Upper lobe of right lung (tissue), 1 donor: ENCODE results near the gene XPR1. TPM values are rescaled to one million over a fixed set of nuclear protein-coding genes. Genes with fewer than 3 reads are reported as not detected.

ENCODE experiments used
- ATAC-seq: fragments of 200-7000 bp; cut with Tn5 transposase; one replicate; pipeline ENCODE4 v1.9.1; 2020; ENCODE audit warnings: mild to moderate bottlenecking, moderate library complexity
- DNase-seq: peaks from one replicate; pipeline ENCODE4 v3.0.0-alpha.2; 2020
- H3K27ac ChIP-seq: fragments of 200-600 bp; one replicate; pipeline ENCODE4 v1.8.0; 2022
- H3K27me3 ChIP-seq: fragments of 200-600 bp; one replicate; pipeline ENCODE4 v1.8.0; 2022; ENCODE audit warnings: mild to moderate bottlenecking
- H3K36me3 ChIP-seq: fragments of 200-600 bp; one replicate; pipeline ENCODE4 v1.8.0; 2022
- H3K4me1 ChIP-seq: fragments of 200-600 bp; one replicate; pipeline ENCODE4 v1.8.0; 2022
- H3K4me3 ChIP-seq: fragments of 200-600 bp; one replicate; pipeline ENCODE4 v1.8.0; 2022; ENCODE audit warnings: mild to moderate bottlenecking
- H3K9me3 ChIP-seq: fragments of 200-600 bp; one replicate; pipeline ENCODE4 v1.8.0; 2022
- intact Hi-C: fragments of 100-400 bp; cut with DNase I; formaldehyde crosslinking; loops from one replicate; pipeline ENCODE4 v1.11.0; 2022
- total RNA-seq: library from RNA; stranded (reverse); fragmentation: NEBNext Ultra II Directional; extraction: Animal tissue kit (Norgen Biotek cat#: 25700); gene quantifications from one replicate; pipeline ENCODE4 v1.2.1, GENCODE V29; 2021
- TF ChIP-seq, protein P1 (sequence below): fragments of 200-600 bp; IDR thresholded peaks from one replicate; pipeline ENCODE4 v1.8.0; 2022; ENCODE audit warnings: antibody characterized with exemption
- donor health status: DM: no; HTN: yes; CAD: no; lungs with severe emphysema.

XPR1 gene
- total RNA-seq, 1 donor from 2014 or later = 23.5 TPM

DNA sequence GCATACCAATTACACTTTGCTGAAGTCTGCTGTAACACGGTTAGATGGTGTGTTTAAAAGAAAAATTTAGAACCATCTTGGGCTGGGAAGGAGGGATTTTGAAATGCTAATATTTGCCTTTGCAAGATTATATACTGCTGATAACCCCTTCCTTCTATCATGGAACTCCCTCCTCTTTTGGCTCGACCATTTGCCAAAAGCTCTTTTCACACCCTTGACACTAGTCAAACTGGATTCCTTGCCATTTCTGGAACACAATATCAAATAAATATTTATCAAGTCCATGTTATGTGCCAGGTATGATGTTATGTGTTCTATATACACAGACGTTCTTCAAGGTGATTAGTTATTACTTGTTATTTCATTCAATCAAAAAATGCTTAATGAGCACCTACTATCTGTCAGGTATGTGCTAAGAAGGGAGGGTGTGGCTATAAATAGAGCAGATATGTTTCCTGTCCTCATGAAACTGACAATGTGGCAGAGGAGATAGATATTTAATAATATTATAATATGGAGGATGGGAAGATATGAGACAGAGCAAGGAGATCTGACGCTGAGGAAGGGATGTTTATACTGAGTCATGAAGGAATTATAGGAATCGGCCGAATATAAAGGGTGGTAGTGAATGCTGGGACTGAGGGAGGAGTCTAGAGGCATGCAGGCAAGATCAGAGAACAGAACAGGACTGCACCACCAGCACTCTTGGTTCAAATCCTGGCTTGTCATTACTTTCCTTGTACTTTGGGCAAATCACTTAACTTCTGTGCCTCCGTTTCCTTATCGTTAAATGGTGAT, 16.1 kb upstream of the XPR1 start:
- H3K9me3 ChIP-seq = no peaks in the 10 kb centered on the region
- H3K36me3 ChIP-seq = no peaks in the 10 kb centered on the region
- TF ChIP-seq, protein P1, sequence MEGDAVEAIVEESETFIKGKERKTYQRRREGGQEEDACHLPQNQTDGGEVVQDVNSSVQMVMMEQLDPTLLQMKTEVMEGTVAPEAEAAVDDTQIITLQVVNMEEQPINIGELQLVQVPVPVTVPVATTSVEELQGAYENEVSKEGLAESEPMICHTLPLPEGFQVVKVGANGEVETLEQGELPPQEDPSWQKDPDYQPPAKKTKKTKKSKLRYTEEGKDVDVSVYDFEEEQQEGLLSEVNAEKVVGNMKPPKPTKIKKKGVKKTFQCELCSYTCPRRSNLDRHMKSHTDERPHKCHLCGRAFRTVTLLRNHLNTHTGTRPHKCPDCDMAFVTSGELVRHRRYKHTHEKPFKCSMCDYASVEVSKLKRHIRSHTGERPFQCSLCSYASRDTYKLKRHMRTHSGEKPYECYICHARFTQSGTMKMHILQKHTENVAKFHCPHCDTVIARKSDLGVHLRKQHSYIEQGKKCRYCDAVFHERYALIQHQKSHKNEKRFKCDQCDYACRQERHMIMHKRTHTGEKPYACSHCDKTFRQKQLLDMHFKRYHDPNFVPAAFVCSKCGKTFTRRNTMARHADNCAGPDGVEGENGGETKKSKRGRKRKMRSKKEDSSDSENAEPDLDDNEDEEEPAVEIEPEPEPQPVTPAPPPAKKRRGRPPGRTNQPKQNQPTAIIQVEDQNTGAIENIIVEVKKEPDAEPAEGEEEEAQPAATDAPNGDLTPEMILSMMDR = no peak
- intact Hi-C loops = no loop called here
- no peak overlapping the region for H3K27ac ChIP-seq
- ATAC-seq = no peak
- no peaks in the 10 kb centered on the region for H3K27me3 ChIP-seq
- peaks cover 14% of the 10 kb centered on the region for H3K4me1 ChIP-seq
- no peak for DNase-seq
- H3K4me3 ChIP-seq = no peak overlapping the region

DNA sequence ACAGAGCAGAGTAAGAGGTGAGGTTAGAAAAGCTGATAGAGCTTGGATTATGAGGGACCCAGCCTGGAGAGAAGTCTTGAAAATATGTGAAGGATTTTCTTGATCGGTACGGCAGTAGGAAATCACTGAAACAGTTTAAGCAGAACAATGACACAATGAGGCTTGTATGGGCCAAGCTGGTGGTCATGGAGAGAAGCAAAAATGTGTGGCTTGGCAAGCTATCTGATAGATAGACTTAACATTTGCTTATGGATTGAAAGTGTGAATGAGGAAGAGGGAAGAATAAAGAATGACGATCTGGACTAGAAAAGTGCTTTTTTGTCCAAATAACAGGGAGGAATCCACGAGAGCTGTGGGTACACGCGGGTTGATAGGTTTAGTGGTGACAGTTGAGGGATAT, 15.4 kb upstream of the XPR1 start:
- DNase-seq (no peak), ATAC-seq (no peak)
- Histone ChIP-seq H3K27ac (no peak overlapping the region), H3K27me3 (no peaks in the 10 kb centered on the region), H3K4me1 (peaks cover 14% of the 10 kb centered on the region), H3K36me3 (no peaks in the 10 kb centered on the region), H3K4me3 (no peak overlapping the region), H3K9me3 (no peaks in the 10 kb centered on the region)
- intact Hi-C loops = no loop called here
- TF ChIP-seq, protein P1 = no peak

DNA sequence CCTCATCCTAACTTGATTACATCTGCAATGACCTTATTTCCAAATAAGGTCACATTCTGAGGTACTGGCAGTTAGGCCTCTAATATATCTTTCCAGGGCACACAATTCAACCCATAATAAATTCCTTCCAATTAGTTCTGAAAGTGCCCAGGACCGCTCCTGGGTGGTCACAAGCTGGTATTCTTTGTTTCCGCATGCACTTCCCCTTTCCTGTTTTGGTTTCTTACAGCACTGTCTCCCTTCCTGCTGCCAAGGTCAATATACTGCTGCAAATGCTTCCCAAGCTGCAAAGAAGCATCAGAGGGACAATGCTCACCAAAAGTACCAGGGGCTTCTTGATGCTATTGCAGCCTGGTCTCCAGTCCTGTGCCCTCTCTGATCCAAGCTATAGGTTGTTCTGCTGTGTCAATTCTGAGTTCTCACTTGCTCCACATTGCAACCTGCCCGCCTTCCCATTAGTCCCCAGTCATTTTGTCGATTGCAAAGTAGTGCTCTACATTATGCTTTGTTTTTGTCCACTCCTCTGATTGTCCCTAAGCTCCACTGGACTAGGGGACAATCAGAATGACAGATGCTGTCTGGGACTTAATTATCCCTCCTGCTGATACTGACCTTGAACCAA, 13.9 kb upstream of the XPR1 start:
- H3K4me1 ChIP-seq = peaks cover 11% of the 10 kb centered on the region
- intact Hi-C loops = no loop called here
- no peaks in the 10 kb centered on the region for H3K36me3 ChIP-seq
- H3K9me3 ChIP-seq = no peaks in the 10 kb centered on the region
- H3K27me3 ChIP-seq = no peaks in the 10 kb centered on the region
- no peak overlapping the region for H3K27ac ChIP-seq
- peak; percentile 59 for ATAC-seq
- DNase-seq = no peak
- TF ChIP-seq, protein P1 = no peak
- no peak overlapping the region for H3K4me3 ChIP-seq

DNA sequence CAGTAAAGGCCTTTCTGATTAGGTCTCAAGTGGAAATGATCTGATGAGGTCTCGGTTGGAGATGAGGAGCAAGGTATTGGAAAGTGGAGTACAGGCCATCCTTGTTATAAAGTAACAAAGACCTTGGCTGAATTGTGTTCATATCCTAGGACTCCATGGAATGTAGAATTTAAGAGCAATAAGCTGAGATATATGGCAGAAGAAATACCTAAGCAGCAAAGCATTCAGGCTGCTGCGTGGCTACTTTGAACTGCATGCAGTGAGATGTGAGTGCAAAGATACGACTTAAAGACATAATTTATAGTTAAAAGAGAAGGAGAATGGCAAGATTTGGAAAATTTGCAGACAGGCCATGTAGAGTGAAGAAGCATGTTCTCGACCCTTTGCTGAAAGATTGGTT, 11.2 kb upstream of the XPR1 start:
- Histone ChIP-seq H3K4me1 (peaks cover 8% of the 10 kb centered on the region), H3K27ac (no peak overlapping the region), H3K36me3 (no peaks in the 10 kb centered on the region), H3K4me3 (no peak overlapping the region), H3K27me3 (no peaks in the 10 kb centered on the region), H3K9me3 (no peaks in the 10 kb centered on the region)
- ATAC-seq = no peak
- DNase-seq = no peak
- TF ChIP-seq, protein P1 = no peak
- intact Hi-C loops = no loop called here

DNA sequence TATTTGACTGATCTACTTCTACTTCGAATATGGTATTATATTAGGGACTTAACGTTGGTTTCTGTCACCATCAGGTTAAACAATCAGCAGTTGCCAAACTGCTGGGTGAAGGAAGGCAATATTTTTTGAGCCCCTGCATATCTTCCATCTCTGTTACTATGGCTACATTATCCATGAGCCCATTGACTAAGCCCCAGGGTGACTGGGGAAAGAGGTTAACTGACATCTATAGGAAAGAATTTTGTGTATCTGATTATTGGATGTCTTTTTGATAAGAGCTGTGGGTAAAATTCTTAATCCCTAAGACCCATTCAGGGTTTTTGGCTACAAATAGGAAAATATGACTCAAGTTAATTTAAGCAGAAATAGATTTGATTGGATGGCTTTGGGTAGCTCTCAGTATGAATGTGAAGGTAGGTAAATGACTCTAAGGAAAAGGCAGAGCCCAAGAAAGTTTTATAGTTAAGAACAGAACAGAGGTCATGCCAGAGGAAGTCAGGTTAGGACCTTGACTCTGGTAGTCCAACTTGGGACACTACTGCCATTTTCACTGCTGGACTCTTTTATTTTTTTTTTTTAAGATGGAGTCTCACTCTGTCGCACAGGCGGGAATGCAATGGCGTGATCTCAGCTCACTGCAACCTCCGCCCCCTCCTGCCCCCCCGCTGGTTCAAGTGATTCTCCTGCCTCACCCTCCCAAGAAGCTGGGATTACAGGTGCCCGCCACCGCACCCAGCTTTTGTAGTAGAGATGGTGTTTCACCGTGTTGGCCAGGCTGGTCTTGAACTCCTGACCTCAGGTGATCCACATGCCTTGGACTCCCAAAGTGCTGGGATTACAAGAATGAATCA, 8.9 kb upstream of the XPR1 start:
- H3K9me3 ChIP-seq = no peaks in the 10 kb centered on the region
- no peak overlapping the region for H3K4me3 ChIP-seq
- no peaks in the 10 kb centered on the region for H3K4me1 ChIP-seq
- H3K27ac ChIP-seq = no peak overlapping the region
- H3K27me3 ChIP-seq = no peaks in the 10 kb centered on the region
- DNase-seq (no peak), ATAC-seq (no peak)
- H3K36me3 ChIP-seq = no peaks in the 10 kb centered on the region
- intact Hi-C loops = no loop called here
- TF ChIP-seq, protein P1 = no peak
